Upper lobe of left lung (tissue), 6 donors: ENCODE data around the gene ACP2. TPM values are rescaled to one million over a fixed set of nuclear protein-coding genes. Genes with fewer than 3 reads are reported as not detected.

ENCODE experiments used
- ATAC-seq, 2 donors: fragments of 200-7000 bp; cut with Tn5 transposase; one replicate each; pipeline ENCODE4 v1.9.1; 2022; ENCODE audit warnings: mild to moderate bottlenecking in 2 of 2, moderate library complexity in 2 of 2; ENCODE audit not compliant: low FRiP score in 2 of 2
- DNase-seq, 2 donors: peaks; one replicate each; pipeline ENCODE4 v3.0.0-alpha.2; 2019 to 2020
- H3K27ac ChIP-seq, 4 donors: fragments of 200-600 bp; sonication (generic); one replicate each; pipeline ENCODE4 v1.5.1; 2016 to 2019
- H3K27me3 ChIP-seq, 4 donors: fragments of 200-600 bp; sonication (generic); one replicate each; pipeline ENCODE4 v1.5.1; 2017 to 2019
- H3K36me3 ChIP-seq, 4 donors: fragments of 200-600 bp; sonication (generic); one replicate each; pipeline ENCODE4 v1.5.1; 2016 to 2019
- H3K4me1 ChIP-seq, 4 donors: fragments of 200-600 bp; sonication (generic); one replicate each; pipeline ENCODE4 v1.5.1; 2018 to 2019
- H3K4me3 ChIP-seq, 4 donors: fragments of 200-600 bp; sonication (generic); one replicate each; pipeline ENCODE4 v1.5.1; 2017 to 2019; ENCODE audit warnings: mild to moderate bottlenecking in 2 of 4, moderate library complexity in 1 of 4
- H3K9me3 ChIP-seq, 4 donors: fragments of 200-600 bp; sonication (generic); one replicate each; pipeline ENCODE4 v1.5.1; 2018 to 2019
- EP300 ChIP-seq, 4 donors: sonication (generic); formaldehyde crosslinking; IDR thresholded peaks; one replicate each; pipeline ENCODE4 v1.5.1; 2017; ENCODE audit warnings: antibody characterized with exemption in 4 of 4, control low read depth in 2 of 4
- POLR2A ChIP-seq, 4 donors: fragments of 450-650 bp; IDR thresholded peaks; one replicate each; pipeline ENCODE4 v1.5.1; 2016 to 2017; ENCODE audit warnings: antibody characterized with exemption in 4 of 4, mild to moderate bottlenecking in 2 of 4
- POLR2AphosphoS5 ChIP-seq, 2 donors: sonication (generic); formaldehyde crosslinking; IDR thresholded peaks; one replicate each; pipeline ENCODE4 v1.5.1; 2017; ENCODE audit warnings: antibody characterized with exemption in 2 of 2
- WGBS, 2 donors: methylation state at CpG; one replicate each; pipeline ENCODE4 v1.1.5; 2017 to 2018; 5-methylcytosine and 5-hydroxymethylcytosine counted together
- total RNA-seq, 6 donors: library from RNA; depleted of rRNA in 4 of 6; stranded (reverse); fragments of >200 nt in 4 of 6; gene quantifications; one replicate each; pipeline versions ENCODE4 v1.1.0 to v1.2.1, GENCODE V29; 2016 to 2021
- TF ChIP-seq, protein P1 (sequence below), 6 experiments: fragments of 450-650 bp in 4 of 6; fragments of 200-600 bp in 2 of 6; sonication (generic) in 2 of 6; IDR thresholded peaks; one replicate each; pipeline ENCODE4 v1.5.1; 2016 to 2019; ENCODE audit warnings: antibody characterized with exemption in 6 of 6
- donor health status: DM: no; HTN: no; CAD: no; lungs with moderate emphysema.
- donor health status: DM: no; HTN: yes; CAD: no; lungs with severe emphysema.

The ACP2 gene
- total RNA-seq, 6 donors from 2014 or later, result 37.0 to 78.6 (median 46.5) TPM

GRCh38 chr11:47216121-47216798 lies 32.4 kb downstream of the ACP2 start:
- TF ChIP-seq POLR2AphosphoS5 (IDR thresholded peaks at IDR 0.05) (peak in 1 of 2 donors; percentile 22), EP300 (IDR thresholded peaks at IDR 0.05) (no peak), POLR2A (IDR thresholded peaks at IDR 0.05) (no peak)
- TF ChIP-seq, protein P1, sequence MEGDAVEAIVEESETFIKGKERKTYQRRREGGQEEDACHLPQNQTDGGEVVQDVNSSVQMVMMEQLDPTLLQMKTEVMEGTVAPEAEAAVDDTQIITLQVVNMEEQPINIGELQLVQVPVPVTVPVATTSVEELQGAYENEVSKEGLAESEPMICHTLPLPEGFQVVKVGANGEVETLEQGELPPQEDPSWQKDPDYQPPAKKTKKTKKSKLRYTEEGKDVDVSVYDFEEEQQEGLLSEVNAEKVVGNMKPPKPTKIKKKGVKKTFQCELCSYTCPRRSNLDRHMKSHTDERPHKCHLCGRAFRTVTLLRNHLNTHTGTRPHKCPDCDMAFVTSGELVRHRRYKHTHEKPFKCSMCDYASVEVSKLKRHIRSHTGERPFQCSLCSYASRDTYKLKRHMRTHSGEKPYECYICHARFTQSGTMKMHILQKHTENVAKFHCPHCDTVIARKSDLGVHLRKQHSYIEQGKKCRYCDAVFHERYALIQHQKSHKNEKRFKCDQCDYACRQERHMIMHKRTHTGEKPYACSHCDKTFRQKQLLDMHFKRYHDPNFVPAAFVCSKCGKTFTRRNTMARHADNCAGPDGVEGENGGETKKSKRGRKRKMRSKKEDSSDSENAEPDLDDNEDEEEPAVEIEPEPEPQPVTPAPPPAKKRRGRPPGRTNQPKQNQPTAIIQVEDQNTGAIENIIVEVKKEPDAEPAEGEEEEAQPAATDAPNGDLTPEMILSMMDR (IDR thresholded peaks at IDR 0.05), result no peak
- ATAC-seq (peak in 1 of 2 donors; percentile 50), DNase-seq (peak in 1 of 2 donors; percentile 48)
- WGBS, 2 donors, result 10 to 14% methylated on average over 12 of the region's 12 CpGs
- Histone ChIP-seq H3K4me3 (peak overlapping the region; percentile 56 to 69 (median 64)), H3K36me3 (peaks cover 0 to 16% (median 6%) of the 10 kb centered on the region in 4 donors), H3K9me3 (no peaks in the 10 kb centered on the region), H3K27ac (peak overlapping the region; percentile 88 to 96 (median 92)), H3K4me1 (peaks cover 20 to 29% (median 22%) of the 10 kb centered on the region in 4 donors), H3K27me3 (no peaks in the 10 kb centered on the region)

GRCh38 chr11:47215366-47215910 lies 33.2 kb downstream of the ACP2 start:
- peak overlapping the region; percentile 88 to 96 (median 92) for H3K27ac ChIP-seq
- H3K36me3 ChIP-seq, result peaks cover 0 to 10% (median 4%) of the 10 kb centered on the region in 4 donors
- no peaks in the 10 kb centered on the region for H3K27me3 ChIP-seq
- WGBS, 2 donors, result 7 to 13% methylated on average over 7 to 15 of the region's 15 CpGs
- no peak for DNase-seq
- TF ChIP-seq POLR2A (IDR thresholded peaks at IDR 0.05) (no peak), EP300 (IDR thresholded peaks at IDR 0.05) (no peak), POLR2AphosphoS5 (IDR thresholded peaks at IDR 0.05) (no peak)
- TF ChIP-seq, protein P1 (IDR thresholded peaks at IDR 0.05), result no peak
- H3K9me3 ChIP-seq, result no peaks in the 10 kb centered on the region
- peaks cover 20 to 29% (median 22%) of the 10 kb centered on the region in 4 donors for H3K4me1 ChIP-seq
- H3K4me3 ChIP-seq, result peak overlapping the region; percentile 56 to 69 (median 64)
- ATAC-seq, result no peak

GRCh38 chr11:47213950-47214565 lies 34.6 kb downstream of the ACP2 start:
- WGBS, 2 donors, result 5 to 11% methylated on average over 15 to 20 of the region's 20 CpGs
- Histone ChIP-seq H3K9me3 (no peaks in the 10 kb centered on the region), H3K4me1 (peaks cover 20 to 24% (median 22%) of the 10 kb centered on the region in 4 donors), H3K4me3 (peak overlapping the region; percentile 0 to 69 (median 58)), H3K36me3 (peaks cover 0 to 4% (median 0%) of the 10 kb centered on the region in 4 donors), H3K27me3 (no peaks in the 10 kb centered on the region), H3K27ac (peak overlapping the region; percentile 88 to 96 (median 92))
- DNase-seq, result peak; percentile 90 to 97
- peak; percentile 73 to 84 for TF ChIP-seq POLR2AphosphoS5 (IDR thresholded peaks at IDR 0.05)
- TF ChIP-seq, protein P1 (IDR thresholded peaks at IDR 0.05), result no peak
- TF ChIP-seq POLR2A (IDR thresholded peaks at IDR 0.05), result peak in 3 of 4 donors; percentile 52 to 84 (median 77)
- TF ChIP-seq EP300 (IDR thresholded peaks at IDR 0.05), result no peak
- ATAC-seq, result peak; percentile 93 to 97

- H3K27ac ChIP-seq, result no peak overlapping the region
- ATAC-seq, result no peak
- H3K9me3 ChIP-seq, result no peaks in the 10 kb centered on the region
- peak in 1 of 2 donors; percentile 32 for DNase-seq
- H3K27me3 ChIP-seq, result no peaks in the 10 kb centered on the region
- H3K4me3 ChIP-seq, result no peak overlapping the region
- H3K4me1 ChIP-seq, result peaks cover 20 to 24% (median 22%) of the 10 kb centered on the region in 4 donors
- WGBS, 2 donors, result 89 to 92% methylated on average over 6 to 12 of the region's 12 CpGs
- H3K36me3 ChIP-seq, result no peaks in the 10 kb centered on the region
- TF ChIP-seq, protein P1 (IDR thresholded peaks at IDR 0.05), result no peak
- no peak for TF ChIP-seq EP300 (IDR thresholded peaks at IDR 0.05)
- TF ChIP-seq POLR2AphosphoS5 (IDR thresholded peaks at IDR 0.05), result no peak
- TF ChIP-seq POLR2A (IDR thresholded peaks at IDR 0.05), result no peak
Observed at GRCh38 chr11:47212938-47213337, 35.7 kb downstream of the ACP2 start.
